H9 (cell line): ENCODE measurements around the gene ANKDD1A. TPM values are rescaled to one million over a fixed set of nuclear protein-coding genes. Genes with fewer than 3 reads are reported as not detected.

Experiments used
- DNase-seq: peaks from one replicate; pipeline ENCODE4 v3.0.0-alpha.2; 2017
- H2AFZ ChIP-seq: one replicate; pipeline ENCODE4 v1.6.1; 2013; ENCODE audit warnings: mild to moderate bottlenecking, low read length, control low read depth, moderate library complexity
- H2AK5ac ChIP-seq: 2 replicates; pipeline ENCODE4 v1.6.1; 2013; ENCODE audit warnings: low read length, control low read depth, mixed read lengths; ENCODE audit not compliant: insufficient read length
- H2BK120ac ChIP-seq: one replicate; pipeline ENCODE4 v1.6.1; 2013; ENCODE audit warnings: low read depth, mild to moderate bottlenecking, low read length, control low read depth, inconsistent platforms; ENCODE audit not compliant: poor library complexity, severe bottlenecking
- H2BK12ac ChIP-seq: 2 replicates; pipeline ENCODE4 v1.6.1; 2013; ENCODE audit warnings: low read length, control low read depth, mixed read lengths, low read depth; ENCODE audit not compliant: insufficient read length
- H2BK15ac ChIP-seq: 2 replicates; pipeline ENCODE4 v1.6.1; 2013; ENCODE audit warnings: low read depth, low read length, control low read depth
- H2BK20ac ChIP-seq: one replicate; pipeline ENCODE4 v1.6.1; 2013; ENCODE audit warnings: low read depth, mild to moderate bottlenecking, low read length, control low read depth, inconsistent platforms; ENCODE audit not compliant: poor library complexity, severe bottlenecking
- H2BK5ac ChIP-seq: 2 replicates; pipeline ENCODE4 v1.6.1; 2013; ENCODE audit warnings: low read length, control low read depth, mixed read lengths; ENCODE audit not compliant: insufficient read length
- H3K14ac ChIP-seq: 2 replicates; pipeline ENCODE4 v1.6.1; 2013; ENCODE audit warnings: low read length, control low read depth; ENCODE audit not compliant: insufficient read depth
- H3K18ac ChIP-seq: 2 replicates; pipeline ENCODE4 v1.6.1; 2013; ENCODE audit warnings: low read depth, mild to moderate bottlenecking, mixed read lengths, low read length, control low read depth; ENCODE audit not compliant: insufficient read length
- H3K23ac ChIP-seq: 2 replicates; pipeline ENCODE4 v1.6.1; 2013; ENCODE audit warnings: low read length, control low read depth, mixed read lengths, low read depth; ENCODE audit not compliant: insufficient read length
- H3K23me2 ChIP-seq: 2 replicates; pipeline ENCODE4 v1.6.1; 2013; ENCODE audit warnings: low read depth, mild to moderate bottlenecking, mixed read lengths, low read length, control low read depth; ENCODE audit not compliant: insufficient read length, poor library complexity, severe bottlenecking
- H3K27ac ChIP-seq: 2 replicates; pipeline ENCODE4 v1.5.1; 2013; ENCODE audit warnings: low read length, control low read depth, mixed read lengths, low read depth; ENCODE audit not compliant: insufficient read length
- H3K27me3 ChIP-seq: 2 replicates; pipeline ENCODE4 v1.6.1; 2013; ENCODE audit warnings: low read length, control low read depth, inconsistent platforms; ENCODE audit not compliant: insufficient read depth
- H3K4ac ChIP-seq: 2 replicates; pipeline ENCODE4 v1.6.1; 2013; ENCODE audit warnings: low read depth, mild to moderate bottlenecking, control low read depth, inconsistent platforms, low read length, moderate library complexity
- H3K4me1 ChIP-seq: 2 replicates; pipeline ENCODE4 v1.6.1; 2013; ENCODE audit warnings: low read length, control low read depth, inconsistent platforms; ENCODE audit not compliant: insufficient read depth
- H3K4me2 ChIP-seq: 2 replicates; pipeline ENCODE4 v1.6.1; 2013; ENCODE audit warnings: low read length, control low read depth, mixed read lengths; ENCODE audit not compliant: insufficient read length, insufficient read depth
- H3K56ac ChIP-seq: 2 replicates; pipeline ENCODE4 v1.6.1; 2013; ENCODE audit warnings: low read depth, mild to moderate bottlenecking, mixed read lengths, low read length, control low read depth; ENCODE audit not compliant: insufficient read length
- H3K79me1 ChIP-seq: 2 replicates; pipeline ENCODE4 v1.6.1; 2013; ENCODE audit warnings: low read depth, mild to moderate bottlenecking, moderate library complexity, low read length, control low read depth, inconsistent platforms; ENCODE audit not compliant: insufficient read depth, poor library complexity, severe bottlenecking
- H3K79me2 ChIP-seq: 2 replicates; pipeline ENCODE4 v1.6.1; 2013; ENCODE audit warnings: low read length, control low read depth, inconsistent platforms; ENCODE audit not compliant: insufficient read depth
- H3K9ac ChIP-seq: 2 replicates; pipeline ENCODE4 v1.6.1; 2013; ENCODE audit warnings: low read length, control low read depth, mixed read lengths; ENCODE audit not compliant: insufficient read length; ENCODE audit errors: extremely low read depth
- H3K9me3 ChIP-seq: one replicate; pipeline ENCODE4 v1.6.1; 2013; ENCODE audit warnings: low read depth, low read length, inconsistent platforms; ENCODE audit not compliant: control insufficient read depth
- H3T11ph ChIP-seq: one replicate; pipeline ENCODE4 v1.6.1; 2013; ENCODE audit warnings: mild to moderate bottlenecking, low read length, control low read depth, inconsistent platforms
- H4K20me1 ChIP-seq: one replicate; pipeline ENCODE4 v1.6.1; 2013; ENCODE audit not compliant: control insufficient read depth, insufficient read length, insufficient read depth
- H4K5ac ChIP-seq: 2 replicates; pipeline ENCODE4 v1.6.1; 2013; ENCODE audit warnings: low read depth, mild to moderate bottlenecking, mixed read lengths, low read length, control low read depth; ENCODE audit not compliant: insufficient read length
- H4K8ac ChIP-seq: replicated peaks from 2 replicates; pipeline ENCODE4 v1.6.1; 2013; ENCODE audit warnings: low read length, control low read depth, mixed read lengths, low read depth; ENCODE audit not compliant: insufficient read length
- H4K91ac ChIP-seq: 2 replicates; pipeline ENCODE4 v1.6.1; 2013; ENCODE audit warnings: low read depth, mild to moderate bottlenecking, moderate library complexity, mixed read lengths, low read length, control low read depth; ENCODE audit not compliant: insufficient read length
- H3K27ac Mint-ChIP-seq, 3 experiments: 2 replicates in 2 of 3; 3 replicates in 1 of 3; pipeline ENCODE4 v1.8.0; 2020 to 2021; ENCODE audit warnings: mixed read lengths in 3 of 3, mild to moderate bottlenecking in 1 of 3, moderate library complexity in 1 of 3
- H3K27me3 Mint-ChIP-seq: 2 replicates; pipeline ENCODE4 v1.8.0; 2021; ENCODE audit warnings: low read depth, mild to moderate bottlenecking, moderate library complexity, mixed read lengths
- H3K36me3 Mint-ChIP-seq, 3 experiments: 2 replicates in 2 of 3; 3 replicates in 1 of 3; pipeline ENCODE4 v1.8.0; 2020 to 2021; ENCODE audit warnings: low read depth in 3 of 3, mixed read lengths in 3 of 3; ENCODE audit not compliant: insufficient read depth in 1 of 3
- H3K4me1 Mint-ChIP-seq, 2 experiments: 2 replicates each; pipeline ENCODE4 v1.8.0; 2020; ENCODE audit warnings: mixed read lengths in 2 of 2
- H3K4me3 Mint-ChIP-seq, 2 experiments: 2 replicates in 1 of 2; 3 replicates in 1 of 2; pipeline ENCODE4 v1.8.0; 2020 to 2021; ENCODE audit warnings: mild to moderate bottlenecking in 2 of 2, mixed read lengths in 2 of 2, moderate library complexity in 1 of 2
- H3K9me3 Mint-ChIP-seq, 2 experiments: 2 replicates in 1 of 2; 3 replicates in 1 of 2; pipeline ENCODE4 v1.8.0; 2020; ENCODE audit warnings: mild to moderate bottlenecking in 2 of 2, mixed read lengths in 2 of 2, moderate library complexity in 1 of 2
- CTCF ChIP-seq: fragments of 200-600 bp; sonication (generic); conservative IDR thresholded peaks from 3 replicates; pipeline ENCODE4 v1.8.0; 2021; ENCODE audit warnings: antibody characterized with exemption, mild to moderate bottlenecking
- WGBS: extraction: QIAGEN DNeasy Blood & Tissue Kit; methylation state at CpG from one replicate; pipeline ENCODE4 v1.1.7; 2013; ENCODE audit warnings: missing lambda C conversion rate, low lambda C conversion rate, mixed read lengths; ENCODE audit not compliant: insufficient read length; ENCODE audit errors: extremely low coverage; 5-methylcytosine and 5-hydroxymethylcytosine counted together
- total RNA-seq: library from RNA; stranded (reverse); gene quantifications from 2 replicates; pipeline ENCODE4 v1.2.1, GENCODE V29; 2021

ANKDD1A gene
- total RNA-seq, 1 experiment from 2014 or later = 3.7 TPM

GRCh38 chr15:64938192-64938591, 26.5 kb downstream of the ANKDD1A start:
- peaks cover 4 to 10% (median 9%) of the 10 kb centered on the region in 3 experiments; a peak in 6 of 7 replicates for H3K36me3 Mint-ChIP-seq
- no peak for TF ChIP-seq CTCF
- DNase-seq = no peak

More at GRCh38 chr15:64938192-64938591, 26.5 kb downstream of the ANKDD1A start:
- Histone ChIP-seq H3K23me2 (peaks cover 2% of the 10 kb centered on the region), H3K56ac (no peak overlapping the region), H3K79me2 (no peaks in the 10 kb centered on the region), H3K14ac (no peak overlapping the region), H3K4me1 (no peaks in the 10 kb centered on the region), H3K4ac (no peak overlapping the region), H4K91ac (no peak overlapping the region), H3T11ph (no peak overlapping the region), H2AK5ac (no peak overlapping the region), H3K4me2 (no peak overlapping the region), H4K5ac (no peak overlapping the region), H3K27ac (no peak overlapping the region), H4K8ac (no peak overlapping the region), H3K79me1 (no peaks in the 10 kb centered on the region), H3K23ac (no peak overlapping the region), H2BK15ac (no peak overlapping the region), H3K18ac (no peak overlapping the region), H2BK120ac (no peak overlapping the region), H4K20me1 (no peaks in the 10 kb centered on the region), H3K9ac (no peak overlapping the region), H2AFZ (no peak overlapping the region), H3K27me3 (no peaks in the 10 kb centered on the region), H2BK20ac (no peak overlapping the region), H2BK5ac (no peak overlapping the region), H2BK12ac (no peak overlapping the region), H3K9me3 (no peaks in the 10 kb centered on the region)
- no CpG with 5 or more reads among the region's 3 CpGs for WGBS
- 0 out of 4 replicates have a peak, but pooled peaks cover 0 to 2% of the 10 kb centered on the region in 2 experiments for H3K4me1 Mint-ChIP-seq
- no peak overlapping the region for H3K4me3 Mint-ChIP-seq
- no peaks in the 10 kb centered on the region for H3K9me3 Mint-ChIP-seq
- no peaks in the 10 kb centered on the region for H3K27me3 Mint-ChIP-seq
- no peak overlapping the region for H3K27ac Mint-ChIP-seq
